Heart right ventricle (tissue), 16 donors: ENCODE measurements around the gene RNF212B. TPM values are rescaled to one million over a fixed set of nuclear protein-coding genes. Genes with fewer than 3 reads are reported as not detected.
"Not testable (repeated sequence)": the region's sequence is repeated elsewhere in the genome, so short reads cannot be mapped to it uniquely, and the experiment has no call there.

Experiments used
- ATAC-seq, 8 donors: fragments of 200-7000 bp; cut with Tn5 transposase; one replicate each; pipeline ENCODE4 v1.9.1; 2020; ENCODE audit warnings: mild to moderate bottlenecking in 8 of 8, moderate library complexity in 8 of 8, moderate number of reproducible peaks in 1 of 8
- DNase-seq, 2 donors: peaks; one replicate each; pipeline ENCODE4 v3.0.0-alpha.2; 2020
- H3K27ac ChIP-seq, 10 donors: fragments of 200-600 bp; sonication (generic) in 2 of 10; one replicate each; pipeline versions ENCODE4 v1.5.0 to v1.8.0; 2020 to 2022; ENCODE audit warnings: mild to moderate bottlenecking in 3 of 10
- H3K27me3 ChIP-seq, 7 donors: fragments of 200-600 bp; one replicate each; pipeline ENCODE4 v1.8.0; 2021 to 2022; ENCODE audit warnings: mild to moderate bottlenecking in 2 of 7
- H3K36me3 ChIP-seq, 9 donors: fragments of 200-600 bp; sonication (generic) in 1 of 9; one replicate each; pipeline versions ENCODE4 v1.5.0 to v1.8.0; 2020 to 2022; ENCODE audit warnings: mild to moderate bottlenecking in 2 of 9
- H3K4me1 ChIP-seq, 9 donors: fragments of 200-600 bp; sonication (generic) in 1 of 9; one replicate each; pipeline versions ENCODE4 v1.5.0 to v1.8.0; 2020 to 2022; ENCODE audit warnings: mild to moderate bottlenecking in 4 of 9
- H3K4me3 ChIP-seq, 10 donors: fragments of 200-600 bp; sonication (generic) in 2 of 10; one replicate each; pipeline versions ENCODE4 v1.5.0 to v1.8.0; 2020 to 2022; ENCODE audit warnings: mild to moderate bottlenecking in 7 of 10, moderate library complexity in 2 of 10
- H3K9me3 ChIP-seq, 11 donors: fragments of 200-600 bp in 10 of 11; sonication (generic) in 2 of 11; one replicate each; pipeline versions ENCODE4 v1.5.0 to v1.8.0; 2013 to 2022; ENCODE audit warnings: mild to moderate bottlenecking in 2 of 11, control low read depth in 1 of 11, moderate library complexity in 1 of 11
- CTCF ChIP-seq, 9 donors: fragments of 200-600 bp; sonication (generic) in 2 of 9; IDR thresholded peaks; one replicate each; pipeline versions ENCODE4 v1.5.0 to v1.8.0; 2021 to 2022; ENCODE audit warnings: antibody characterized with exemption in 9 of 9, mild to moderate bottlenecking in 5 of 9, moderate library complexity in 1 of 9
- WGBS, 2 donors: extraction: QIAGEN DNeasy Blood & Tissue Kit; methylation state at CpG; one replicate each; pipeline ENCODE4 v1.1.7; 2013; ENCODE audit warnings: inconsistent platforms in 1 of 2; 5-methylcytosine and 5-hydroxymethylcytosine counted together
- intact Hi-C, 10 donors: fragments of 100-400 bp; cut with DNase I; formaldehyde crosslinking; loops; one replicate each; pipeline versions ENCODE4 v1.11.1 to v1.14.2; 2022
- polyA plus RNA-seq, 2 donors: library from polyadenylated mRNA; stranded (reverse); fragments of 200-250 nt; gene quantifications; one replicate each; pipeline ENCODE4 v1.2.3, GENCODE V29; 2013
- total RNA-seq, 10 donors: library from RNA; stranded (reverse); fragmentation: NEBNext Ultra II Directional in 3 of 10; extraction: Animal tissue kit (Norgen Biotek cat#: 25700) in 3 of 10; gene quantifications; one replicate each; pipeline versions ENCODE4 v1.2.1 to v1.2.4, GENCODE V29; 2021 to 2023
- donor health status: Arrhythmogenic right ventricular cardiomyopathy.
- donor health status: ischemic (EF 13 %, LVEDD 7.1; RV severe dilation, severe dysfunction).
- donor health status: healthy with polysubstance abuse.
- donor health status: DM: no; HTN: yes; CAD: no.
- donor health status: DM: no; HTN: no; CAD: no.
- donor health status: ischemic (EF 25% LVEDD 6.9; RV normal size, moderate dysfunction).
- donor health status: ischemic (EF 25% LVEDD 5.7; RV mildly dilated, moderate dysfunction).
- donor health status: healthy.
- donor health status: DM: yes; HTN: yes; CAD: no.
- donor health status: Ischemic cardiomyopathy.
- donor health status: ischemic (EF 35%, LVEDD 5.7; RV mildly dilated, moderate dysfunction).
- donor health status: nonischemic (EF 11% LVEDD 7.7; RV severe dilation, severe dysfunction).
- donor health status: DM: yes; HTN: yes; CAD: no.
- donor health status: PGD.
- donor health status: ischemic (EF 29% LVEDD 5.4; RV normal size, mild dysfunction).
- donor health status: nonischemic (EF 23%, LVEDD 6.1; RV moderate dilation, normal function).

The RNF212B gene
- total and polyA plus RNA-seq, 12 donors, result not detected

- Histone ChIP-seq H3K27me3 (peaks cover 0 to 26% (median 12%) of the 10 kb centered on the region in 7 donors), H3K36me3 (no peaks in the 10 kb centered on the region), H3K9me3 (no peaks in the 10 kb centered on the region), H3K4me3 (no peak overlapping the region), H3K4me1 (no peaks in the 10 kb centered on the region), H3K27ac (no peak overlapping the region)
- ATAC-seq, result no peak
- DNase-seq, result no peak
- TF ChIP-seq CTCF (IDR thresholded peaks at IDR 0.05), result no peak
- intact Hi-C loops, result no loop called here
Measured at GRCh38 chr14:23259426-23259825, 21.7 kb downstream of the RNF212B start.

GRCh38 chr14:23260849-23261248 is 23.1 kb downstream of the RNF212B start:
- H3K9me3 ChIP-seq, DNase-seq, H3K4me1 ChIP-seq, H3K27ac ChIP-seq, H3K36me3 ChIP-seq, ATAC-seq, H3K4me3 ChIP-seq: not testable (repeated sequence)
- 83 to 86% methylated on average over 8 of the region's 8 CpGs for WGBS, 2 donors
- intact Hi-C loops, result loop anchor here in 6 of 10 donors (5.0 to 10.0 kb wide), 6 partner anchors 74 to 304 kb away; partner anchors contain the start of genes CMTM5 (in 4 of the 6), IL25 (in 2 of the 6), AP1G2 (in 1 of the 6) and EFS (in 1 of the 6)
- H3K27me3 ChIP-seq, result peaks cover 0 to 26% (median 12%) of the 10 kb centered on the region in 7 donors

DNA sequence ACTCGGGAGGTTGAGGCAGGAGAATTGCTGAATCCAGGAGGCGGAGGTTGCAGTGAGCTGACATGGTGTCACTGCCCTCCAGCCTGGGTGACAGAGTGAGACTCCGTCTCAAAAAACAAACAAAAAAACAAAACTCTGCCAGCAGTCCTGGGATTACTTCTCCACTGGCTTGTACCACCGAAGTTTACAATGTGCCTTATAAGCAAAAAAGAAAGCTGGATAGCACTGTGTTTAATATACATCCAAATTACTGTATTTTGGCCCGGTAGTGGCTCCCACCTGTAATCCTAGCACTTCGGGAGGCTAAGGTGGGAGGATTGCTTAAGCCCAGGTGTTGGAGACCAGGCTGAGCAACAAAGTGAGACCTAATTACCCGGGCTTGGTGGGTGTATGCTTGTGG is 31.5 kb downstream of the RNF212B start:
- WGBS, 2 donors, result 91 to 93% methylated on average over 7 of the region's 7 CpGs
- no peak overlapping the region for H3K4me3 ChIP-seq
- no peak for TF ChIP-seq CTCF (IDR thresholded peaks at IDR 0.05)
- intact Hi-C loops, result loop anchor here in 5 of 10 donors (5.0 to 10.0 kb wide), 5 partner anchors 66 to 296 kb away; partner anchors contain the start of genes CMTM5 (in 3 of the 5), IL25 (in 2 of the 5) and AP1G2 (in 1 of the 5)
- no peaks in the 10 kb centered on the region for H3K4me1 ChIP-seq
- no peaks in the 10 kb centered on the region for H3K9me3 ChIP-seq
- no peak overlapping the region for H3K27ac ChIP-seq
- ATAC-seq, result no peak
- H3K36me3 ChIP-seq, result no peaks in the 10 kb centered on the region
- no peaks in the 10 kb centered on the region for H3K27me3 ChIP-seq
- no peak for DNase-seq

GRCh38 chr14:23275412-23275811 is 37.7 kb downstream of the RNF212B start:
- H3K27ac ChIP-seq, result no peak overlapping the region
- no peaks in the 10 kb centered on the region for H3K9me3 ChIP-seq
- intact Hi-C loops, result no loop called here
- no peaks in the 10 kb centered on the region for H3K27me3 ChIP-seq
- H3K4me3 ChIP-seq, result no peak overlapping the region
- peaks cover 0 to 21% (median 0%) of the 10 kb centered on the region in 9 donors for H3K36me3 ChIP-seq
- WGBS, 2 donors, result 89 to 90% methylated on average over 2 of the region's 2 CpGs
- peaks cover 0 to 9% (median 0%) of the 10 kb centered on the region in 9 donors for H3K4me1 ChIP-seq
- no peak for DNase-seq
- ATAC-seq, result no peak
- no peak for TF ChIP-seq CTCF (IDR thresholded peaks at IDR 0.05)

- TF ChIP-seq CTCF (IDR thresholded peaks at IDR 0.05), result no peak
- no peaks in the 10 kb centered on the region for H3K27me3 ChIP-seq
- peaks cover 0 to 9% (median 0%) of the 10 kb centered on the region in 9 donors for H3K4me1 ChIP-seq
- H3K36me3 ChIP-seq, result peaks cover 0 to 30% (median 4%) of the 10 kb centered on the region in 9 donors
- 86 to 88% methylated on average over 3 of the region's 3 CpGs for WGBS, 2 donors
- no peak overlapping the region for H3K4me3 ChIP-seq
- H3K27ac ChIP-seq, result no peak overlapping the region
- intact Hi-C loops, result no loop called here
- DNase-seq (no peak), ATAC-seq (no peak)
- H3K9me3 ChIP-seq, result no peaks in the 10 kb centered on the region
Measured at GRCh38 chr14:23277189-23277588, 39.5 kb downstream of the RNF212B start.

- 95 to 99% methylated on average over 6 of the region's 6 CpGs for WGBS, 2 donors
- DNase-seq, H3K27me3 ChIP-seq, H3K4me3 ChIP-seq, intact Hi-C loops, ATAC-seq, H3K9me3 ChIP-seq, H3K27ac ChIP-seq: not testable (repeated sequence)
- H3K36me3 ChIP-seq, result peaks cover 0 to 34% (median 4%) of the 10 kb centered on the region in 9 donors
- peaks cover 0 to 12% (median 0%) of the 10 kb centered on the region in 9 donors for H3K4me1 ChIP-seq
Measured at GRCh38 chr14:23277928-23278327, 40.2 kb downstream of the RNF212B start.
